ENCODE results near the gene CLDN20.
"Not testable (repeated sequence)": the region's sequence is repeated elsewhere in the genome, so short reads cannot be mapped to it uniquely, and the experiment has no call there.

CLDN20 gene

DNA sequence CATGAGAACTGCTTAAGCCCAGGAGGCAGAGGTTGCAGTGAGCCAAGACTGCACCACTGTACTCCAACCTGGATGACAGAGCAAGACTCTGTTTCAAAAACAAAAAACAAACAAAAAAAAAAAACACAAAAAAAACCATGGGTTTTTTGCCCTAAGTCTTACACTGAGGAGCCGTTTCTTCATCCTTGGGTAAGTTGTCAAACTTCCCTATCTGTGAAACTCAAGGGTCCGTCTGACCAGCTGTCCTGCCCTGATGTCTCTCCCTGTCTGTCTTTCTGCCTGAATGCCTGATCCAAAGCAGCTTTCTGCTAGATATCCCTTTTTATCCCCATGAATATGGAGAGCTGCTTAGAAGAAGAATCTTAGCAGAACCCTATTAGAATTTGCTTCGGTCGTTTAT lies 41.3 kb upstream of the CLDN20 start:
- no peak overlapping the region for H3K27ac ChIP-seq
- TF ChIP-seq ZFX (IDR thresholded peaks at IDR 0.05; ENCODE audit: borderline replicate concordance) = no peak
- TF ChIP-seq, protein P1, sequence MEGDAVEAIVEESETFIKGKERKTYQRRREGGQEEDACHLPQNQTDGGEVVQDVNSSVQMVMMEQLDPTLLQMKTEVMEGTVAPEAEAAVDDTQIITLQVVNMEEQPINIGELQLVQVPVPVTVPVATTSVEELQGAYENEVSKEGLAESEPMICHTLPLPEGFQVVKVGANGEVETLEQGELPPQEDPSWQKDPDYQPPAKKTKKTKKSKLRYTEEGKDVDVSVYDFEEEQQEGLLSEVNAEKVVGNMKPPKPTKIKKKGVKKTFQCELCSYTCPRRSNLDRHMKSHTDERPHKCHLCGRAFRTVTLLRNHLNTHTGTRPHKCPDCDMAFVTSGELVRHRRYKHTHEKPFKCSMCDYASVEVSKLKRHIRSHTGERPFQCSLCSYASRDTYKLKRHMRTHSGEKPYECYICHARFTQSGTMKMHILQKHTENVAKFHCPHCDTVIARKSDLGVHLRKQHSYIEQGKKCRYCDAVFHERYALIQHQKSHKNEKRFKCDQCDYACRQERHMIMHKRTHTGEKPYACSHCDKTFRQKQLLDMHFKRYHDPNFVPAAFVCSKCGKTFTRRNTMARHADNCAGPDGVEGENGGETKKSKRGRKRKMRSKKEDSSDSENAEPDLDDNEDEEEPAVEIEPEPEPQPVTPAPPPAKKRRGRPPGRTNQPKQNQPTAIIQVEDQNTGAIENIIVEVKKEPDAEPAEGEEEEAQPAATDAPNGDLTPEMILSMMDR (IDR thresholded peaks at IDR 0.05) = no peak

DNA sequence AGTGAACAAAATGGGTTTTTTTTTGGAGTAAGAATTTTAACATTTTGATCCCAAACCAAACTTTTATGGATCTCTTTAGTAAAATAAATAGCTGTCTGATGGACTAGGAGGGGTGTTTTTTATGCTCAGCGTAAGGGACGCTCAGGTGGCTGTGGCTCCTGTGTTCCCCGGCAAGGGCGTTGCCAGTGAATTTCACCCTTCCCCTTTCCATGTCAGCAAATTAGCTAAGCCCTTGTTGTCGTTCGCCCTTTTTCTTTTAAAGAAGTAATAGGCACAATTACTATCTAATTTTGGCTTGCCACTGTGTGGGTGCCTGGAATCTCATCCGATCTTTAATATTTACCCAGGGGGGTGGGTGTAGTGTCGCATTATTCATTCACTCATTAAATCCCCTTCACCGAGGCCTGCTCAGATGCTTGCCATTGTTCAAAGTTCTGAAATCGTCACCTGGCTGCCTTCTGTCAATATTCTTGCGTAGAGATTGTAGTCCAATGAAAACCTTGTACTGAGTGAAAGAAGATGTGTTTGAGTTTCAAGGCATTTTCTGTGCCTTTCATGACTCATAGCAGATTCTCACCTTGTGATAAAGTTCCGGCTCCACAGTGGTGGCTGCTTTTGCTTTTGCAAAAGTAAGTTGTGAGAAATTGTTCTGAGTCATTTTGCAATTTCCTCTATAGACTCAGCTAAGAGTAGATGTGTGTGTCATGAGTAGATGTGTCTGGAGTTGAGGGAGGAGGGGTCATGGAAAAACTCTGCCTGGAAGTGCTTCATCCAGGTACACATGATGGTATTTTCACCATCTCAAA lies 40.0 kb upstream of the CLDN20 start:
- no peak for TF ChIP-seq ZFX (IDR thresholded peaks at IDR 0.05; ENCODE audit: borderline replicate concordance)
- TF ChIP-seq, protein P1 (IDR thresholded peaks at IDR 0.05) = no peak
- H3K27ac ChIP-seq = no peak overlapping the region

GRCh38 chr6:155224618-155225017 lies 39.2 kb upstream of the CLDN20 start:
- TF ChIP-seq, protein P1 (IDR thresholded peaks at IDR 0.05) = no peak
- no peak for TF ChIP-seq ZFX (IDR thresholded peaks at IDR 0.05; ENCODE audit: borderline replicate concordance)
- H3K27ac ChIP-seq = no peak overlapping the region

- H3K27ac ChIP-seq = no peak overlapping the region
- no peak for TF ChIP-seq ZFX (IDR thresholded peaks at IDR 0.05; ENCODE audit: borderline replicate concordance)
- TF ChIP-seq, protein P1 (IDR thresholded peaks at IDR 0.05) = no peak
Observed at GRCh38 chr6:155227046-155227445, 36.8 kb upstream of the CLDN20 start.

DNA sequence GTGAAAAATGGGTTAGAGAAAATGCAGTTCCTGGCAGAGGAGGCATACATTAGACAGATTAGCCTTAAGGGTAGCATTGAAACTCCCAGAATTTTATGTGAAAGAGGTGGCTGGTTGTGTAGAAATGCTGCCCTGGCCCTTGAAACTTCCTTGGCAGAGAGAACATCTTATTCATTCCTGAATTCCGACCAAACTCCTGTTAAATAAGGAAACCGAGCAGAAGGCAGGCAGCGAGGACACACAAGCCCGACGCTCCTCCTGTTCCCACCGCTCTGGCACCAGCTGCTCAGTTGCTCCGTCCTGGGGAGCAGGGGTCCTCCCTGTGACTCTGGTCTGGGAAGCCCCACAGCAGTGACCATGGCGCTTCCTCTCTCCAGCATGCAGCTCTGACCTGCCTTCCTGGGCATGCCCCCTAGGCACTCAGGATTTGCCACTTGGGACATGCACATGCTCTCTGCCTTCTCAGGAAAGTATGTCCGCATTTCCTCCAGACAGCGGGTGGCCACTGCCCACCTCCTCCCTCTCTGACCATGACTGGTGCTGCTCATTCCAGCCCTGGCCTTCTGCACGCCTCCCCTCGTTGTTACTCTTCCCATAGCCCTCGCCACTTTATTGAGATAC lies 35.2 kb upstream of the CLDN20 start:
- H3K27ac ChIP-seq = no peak overlapping the region
- TF ChIP-seq, protein P1 (IDR thresholded peaks at IDR 0.05) = no peak
- no peak for TF ChIP-seq ZFX (IDR thresholded peaks at IDR 0.05; ENCODE audit: borderline replicate concordance)

DNA sequence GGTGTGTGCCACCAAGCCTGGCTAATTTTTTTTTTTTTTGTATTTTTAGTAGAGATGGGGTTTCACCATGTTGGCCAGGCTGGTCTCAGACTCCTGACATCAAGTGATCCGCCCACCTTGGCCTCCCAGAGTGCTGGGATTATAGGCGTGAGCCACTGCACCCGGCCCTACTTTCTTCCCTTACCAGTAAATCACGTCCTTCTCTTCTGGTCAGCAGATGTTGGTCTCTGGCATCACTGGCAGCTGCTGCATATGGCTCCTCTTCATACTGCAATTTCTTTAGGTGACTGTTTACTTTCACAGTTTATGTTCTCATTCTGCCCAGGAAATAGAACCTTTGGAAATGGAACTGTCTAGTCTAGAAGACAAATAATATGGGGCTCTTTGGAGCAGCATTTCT lies 32.8 kb upstream of the CLDN20 start:
- H3K27ac ChIP-seq = not testable (repeated sequence)

DNA sequence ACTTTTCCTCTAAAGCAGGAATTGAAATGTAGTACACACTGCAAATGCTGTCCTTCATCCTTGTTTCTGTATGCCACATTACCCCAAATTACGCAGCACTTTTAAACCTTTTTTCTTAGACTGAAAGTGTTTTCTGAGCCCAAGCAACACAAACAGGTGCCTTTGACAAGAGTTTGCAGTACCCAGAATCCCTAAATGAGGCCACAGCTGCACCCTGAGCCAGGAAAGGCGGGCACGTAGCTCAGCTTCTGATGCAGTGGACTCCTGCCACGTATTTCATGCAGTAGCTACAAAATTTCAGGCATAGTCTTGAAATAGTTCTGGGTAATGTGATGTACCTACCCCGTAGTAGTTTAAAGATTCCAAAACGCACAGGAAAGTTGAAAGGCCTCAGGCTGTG lies 31.0 kb upstream of the CLDN20 start:
- no peak for TF ChIP-seq ZFX (IDR thresholded peaks at IDR 0.05; ENCODE audit: borderline replicate concordance)
- TF ChIP-seq, protein P1 (IDR thresholded peaks at IDR 0.05) = no peak
- no peak overlapping the region for H3K27ac ChIP-seq
